ENCODE results near the gene PTPRN2.

The PTPRN2 gene

GRCh38 chr7:158106272-158106671 is 481.4 kb downstream of the PTPRN2 start:
- TF ChIP-seq CTCF (IDR thresholded peaks at IDR 0.05; ENCODE audit: low read depth, low read length) (no peak), MYC (IDR thresholded peaks at IDR 0.05; ENCODE audit: low read depth, low read length) (no peak), POLR2A (IDR thresholded peaks at IDR 0.05; ENCODE audit: extremely low read depth, insufficient read length) (no peak), MAX (IDR thresholded peaks at IDR 0.05; ENCODE audit: low read depth, low read length) (no peak)
- no peak for DNase-seq (ENCODE audit: low read depth)
- no peak overlapping the region for H3K4me3 ChIP-seq (ENCODE audit: low read depth, low read length)

- H3K4me3 ChIP-seq (ENCODE audit: low read depth, low read length): no peak overlapping the region
- no peak for DNase-seq (ENCODE audit: low read depth)
- TF ChIP-seq MYC (IDR thresholded peaks at IDR 0.05; ENCODE audit: low read depth, low read length) (no peak), POLR2A (IDR thresholded peaks at IDR 0.05; ENCODE audit: extremely low read depth, insufficient read length) (no peak), MAX (IDR thresholded peaks at IDR 0.05; ENCODE audit: low read depth, low read length) (no peak), CTCF (IDR thresholded peaks at IDR 0.05; ENCODE audit: low read depth, low read length) (no peak)
Measured at GRCh38 chr7:158103378-158103777, 484.2 kb downstream of the PTPRN2 start.

GRCh38 chr7:158102897-158103296 is 484.7 kb downstream of the PTPRN2 start:
- H3K4me3 ChIP-seq (ENCODE audit: low read depth, low read length): no peak overlapping the region
- TF ChIP-seq MAX (IDR thresholded peaks at IDR 0.05; ENCODE audit: low read depth, low read length) (no peak), POLR2A (IDR thresholded peaks at IDR 0.05; ENCODE audit: extremely low read depth, insufficient read length) (no peak), CTCF (IDR thresholded peaks at IDR 0.05; ENCODE audit: low read depth, low read length) (no peak), MYC (IDR thresholded peaks at IDR 0.05; ENCODE audit: low read depth, low read length) (no peak)
- no peak for DNase-seq (ENCODE audit: low read depth)

- TF ChIP-seq POLR2A (IDR thresholded peaks at IDR 0.05; ENCODE audit: extremely low read depth, insufficient read length) (no peak), MYC (IDR thresholded peaks at IDR 0.05; ENCODE audit: low read depth, low read length) (no peak), MAX (IDR thresholded peaks at IDR 0.05; ENCODE audit: low read depth, low read length) (no peak), CTCF (IDR thresholded peaks at IDR 0.05; ENCODE audit: low read depth, low read length) (no peak)
- H3K4me3 ChIP-seq (ENCODE audit: low read depth, low read length): no peak overlapping the region
- no peak for DNase-seq (ENCODE audit: low read depth)
Measured at GRCh38 chr7:158101821-158102450, 485.7 kb downstream of the PTPRN2 start.

- H3K4me3 ChIP-seq (ENCODE audit: low read depth, low read length): no peak overlapping the region
- TF ChIP-seq CTCF (IDR thresholded peaks at IDR 0.05; ENCODE audit: low read depth, low read length) (no peak), POLR2A (IDR thresholded peaks at IDR 0.05; ENCODE audit: extremely low read depth, insufficient read length) (no peak), MYC (IDR thresholded peaks at IDR 0.05; ENCODE audit: low read depth, low read length) (no peak), MAX (IDR thresholded peaks at IDR 0.05; ENCODE audit: low read depth, low read length) (no peak)
- no peak for DNase-seq (ENCODE audit: low read depth)
Measured at GRCh38 chr7:158098125-158099030, 489.2 kb downstream of the PTPRN2 start.
